HG03469 (cell line): ENCODE results near the gene ZNF598.

Source experiments
- ATAC-seq: cut with Tn5 transposase; IDR thresholded peaks from one replicate; pipeline ENCODE4 v1.9.1; 2021; ENCODE audit warnings: mild to moderate bottlenecking, moderate library complexity, moderate number of reproducible peaks; ENCODE audit not compliant: unreplicated experiment

Gene ZNF598

GRCh38 chr16:2009791-2010510 lies at the start of gene ZNF598:
Gene ZNF598 (minus strand): TSS chr16:2009821.
- peak; percentile 39 for ATAC-seq

- no peak for ATAC-seq
Observed at GRCh38 chr16:2058872-2059271, 49.3 kb upstream of the ZNF598 start.

GRCh38 chr16:2058420-2058819 lies 48.8 kb upstream of the ZNF598 start:
- no peak for ATAC-seq

- ATAC-seq, result no peak
Observed at GRCh38 chr16:2057438-2057837, 47.8 kb upstream of the ZNF598 start.

GRCh38 chr16:2056681-2057407 lies 47.2 kb upstream of the ZNF598 start:
- ATAC-seq, result no peak

- no peak for ATAC-seq
Observed at GRCh38 chr16:2056077-2056476, 46.5 kb upstream of the ZNF598 start.

GRCh38 chr16:2054543-2055245 lies 45.1 kb upstream of the ZNF598 start:
- ATAC-seq, result no peak

GRCh38 chr16:2053897-2054296 lies 44.3 kb upstream of the ZNF598 start:
- no peak for ATAC-seq

GRCh38 chr16:2053211-2053610 lies 43.6 kb upstream of the ZNF598 start:
- ATAC-seq, result no peak

- no peak for ATAC-seq
Observed at GRCh38 chr16:2048116-2048543, 38.5 kb upstream of the ZNF598 start.

GRCh38 chr16:2047330-2048115 lies 37.9 kb upstream of the ZNF598 start, which contains the start of the genes NTHL1 and TSC2:
Gene NTHL1 (minus strand): TSS chr16:2047834. CDS start chr16:2047823, 11 bp downstream.
Gene TSC2 (plus strand): TSS chr16:2047985. CDS start chr16:2048616, 631 bp downstream.
- peak; percentile 76 for ATAC-seq

GRCh38 chr16:2046893-2047329 lies 37.3 kb upstream of the ZNF598 start:
- no peak for ATAC-seq

GRCh38 chr16:2045965-2046892 lies 36.6 kb upstream of the ZNF598 start:
- no peak for ATAC-seq

- no peak for ATAC-seq
Observed at GRCh38 chr16:2044541-2044940, 34.9 kb upstream of the ZNF598 start.

GRCh38 chr16:2043667-2044451 lies 34.2 kb upstream of the ZNF598 start:
- no peak for ATAC-seq

GRCh38 chr16:2042986-2043666 lies 33.5 kb upstream of the ZNF598 start:
- ATAC-seq, result no peak

- ATAC-seq, result no peak
Observed at GRCh38 chr16:2042171-2042985, 32.8 kb upstream of the ZNF598 start.
